GM12892 (cell line): ENCODE results near the gene SLC39A12.

ENCODE experiments used
- POLR2A ChIP-seq: IDR thresholded peaks from 2 replicates; pipeline ENCODE4 v1.6.1; 2011; ENCODE audit warnings: low read depth, low read length, control low read depth
- POLR2AphosphoS5 ChIP-seq: IDR thresholded peaks from 2 replicates; pipeline ENCODE4 v1.6.1; 2011; ENCODE audit warnings: low read depth, low read length, control low read depth
- TAF1 ChIP-seq: IDR thresholded peaks from 2 replicates; pipeline ENCODE4 v1.6.1; 2011; ENCODE audit warnings: low read depth, mild to moderate bottlenecking, control low read depth, low read length, borderline replicate concordance

GRCh38 chr10:17984563-17984962 is 32.8 kb downstream of the SLC39A12 start:
- TF ChIP-seq TAF1 (no peak), POLR2A (no peak), POLR2AphosphoS5 (no peak)
